H9 (cell line): ENCODE results near the gene SEMA3A. TPM values are rescaled to one million over a fixed set of nuclear protein-coding genes. Genes with fewer than 3 reads are reported as not detected.
A peak's percentile ranks its signal among the peaks of the same experiment; 100 is the strongest.

Source experiments
- DNase-seq: peaks from one replicate; pipeline ENCODE4 v3.0.0-alpha.2; 2017
- H2AFZ ChIP-seq: one replicate; pipeline ENCODE4 v1.6.1; 2013; ENCODE audit warnings: mild to moderate bottlenecking, low read length, control low read depth, moderate library complexity
- H2AK5ac ChIP-seq: 2 replicates; pipeline ENCODE4 v1.6.1; 2013; ENCODE audit warnings: low read length, control low read depth, mixed read lengths; ENCODE audit not compliant: insufficient read length
- H2BK120ac ChIP-seq: one replicate; pipeline ENCODE4 v1.6.1; 2013; ENCODE audit warnings: low read depth, mild to moderate bottlenecking, low read length, control low read depth, inconsistent platforms; ENCODE audit not compliant: poor library complexity, severe bottlenecking
- H2BK12ac ChIP-seq: 2 replicates; pipeline ENCODE4 v1.6.1; 2013; ENCODE audit warnings: low read length, control low read depth, mixed read lengths, low read depth; ENCODE audit not compliant: insufficient read length
- H2BK15ac ChIP-seq: 2 replicates; pipeline ENCODE4 v1.6.1; 2013; ENCODE audit warnings: low read depth, low read length, control low read depth
- H2BK20ac ChIP-seq: one replicate; pipeline ENCODE4 v1.6.1; 2013; ENCODE audit warnings: low read depth, mild to moderate bottlenecking, low read length, control low read depth, inconsistent platforms; ENCODE audit not compliant: poor library complexity, severe bottlenecking
- H2BK5ac ChIP-seq: 2 replicates; pipeline ENCODE4 v1.6.1; 2013; ENCODE audit warnings: low read length, control low read depth, mixed read lengths; ENCODE audit not compliant: insufficient read length
- H3K14ac ChIP-seq: 2 replicates; pipeline ENCODE4 v1.6.1; 2013; ENCODE audit warnings: low read length, control low read depth; ENCODE audit not compliant: insufficient read depth
- H3K18ac ChIP-seq: 2 replicates; pipeline ENCODE4 v1.6.1; 2013; ENCODE audit warnings: low read depth, mild to moderate bottlenecking, mixed read lengths, low read length, control low read depth; ENCODE audit not compliant: insufficient read length
- H3K23ac ChIP-seq: 2 replicates; pipeline ENCODE4 v1.6.1; 2013; ENCODE audit warnings: low read length, control low read depth, mixed read lengths, low read depth; ENCODE audit not compliant: insufficient read length
- H3K23me2 ChIP-seq: 2 replicates; pipeline ENCODE4 v1.6.1; 2013; ENCODE audit warnings: low read depth, mild to moderate bottlenecking, mixed read lengths, low read length, control low read depth; ENCODE audit not compliant: insufficient read length, poor library complexity, severe bottlenecking
- H3K27ac ChIP-seq: 2 replicates; pipeline ENCODE4 v1.5.1; 2013; ENCODE audit warnings: low read length, control low read depth, mixed read lengths, low read depth; ENCODE audit not compliant: insufficient read length
- H3K27me3 ChIP-seq: 2 replicates; pipeline ENCODE4 v1.6.1; 2013; ENCODE audit warnings: low read length, control low read depth, inconsistent platforms; ENCODE audit not compliant: insufficient read depth
- H3K4ac ChIP-seq: 2 replicates; pipeline ENCODE4 v1.6.1; 2013; ENCODE audit warnings: low read depth, mild to moderate bottlenecking, control low read depth, inconsistent platforms, low read length, moderate library complexity
- H3K4me1 ChIP-seq: 2 replicates; pipeline ENCODE4 v1.6.1; 2013; ENCODE audit warnings: low read length, control low read depth, inconsistent platforms; ENCODE audit not compliant: insufficient read depth
- H3K4me2 ChIP-seq: 2 replicates; pipeline ENCODE4 v1.6.1; 2013; ENCODE audit warnings: low read length, control low read depth, mixed read lengths; ENCODE audit not compliant: insufficient read length, insufficient read depth
- H3K56ac ChIP-seq: 2 replicates; pipeline ENCODE4 v1.6.1; 2013; ENCODE audit warnings: low read depth, mild to moderate bottlenecking, mixed read lengths, low read length, control low read depth; ENCODE audit not compliant: insufficient read length
- H3K79me1 ChIP-seq: 2 replicates; pipeline ENCODE4 v1.6.1; 2013; ENCODE audit warnings: low read depth, mild to moderate bottlenecking, moderate library complexity, low read length, control low read depth, inconsistent platforms; ENCODE audit not compliant: insufficient read depth, poor library complexity, severe bottlenecking
- H3K79me2 ChIP-seq: 2 replicates; pipeline ENCODE4 v1.6.1; 2013; ENCODE audit warnings: low read length, control low read depth, inconsistent platforms; ENCODE audit not compliant: insufficient read depth
- H3K9ac ChIP-seq: 2 replicates; pipeline ENCODE4 v1.6.1; 2013; ENCODE audit warnings: low read length, control low read depth, mixed read lengths; ENCODE audit not compliant: insufficient read length; ENCODE audit errors: extremely low read depth
- H3K9me3 ChIP-seq: one replicate; pipeline ENCODE4 v1.6.1; 2013; ENCODE audit warnings: low read depth, low read length, inconsistent platforms; ENCODE audit not compliant: control insufficient read depth
- H3T11ph ChIP-seq: one replicate; pipeline ENCODE4 v1.6.1; 2013; ENCODE audit warnings: mild to moderate bottlenecking, low read length, control low read depth, inconsistent platforms
- H4K20me1 ChIP-seq: one replicate; pipeline ENCODE4 v1.6.1; 2013; ENCODE audit not compliant: control insufficient read depth, insufficient read length, insufficient read depth
- H4K5ac ChIP-seq: 2 replicates; pipeline ENCODE4 v1.6.1; 2013; ENCODE audit warnings: low read depth, mild to moderate bottlenecking, mixed read lengths, low read length, control low read depth; ENCODE audit not compliant: insufficient read length
- H4K8ac ChIP-seq: replicated peaks from 2 replicates; pipeline ENCODE4 v1.6.1; 2013; ENCODE audit warnings: low read length, control low read depth, mixed read lengths, low read depth; ENCODE audit not compliant: insufficient read length
- H4K91ac ChIP-seq: 2 replicates; pipeline ENCODE4 v1.6.1; 2013; ENCODE audit warnings: low read depth, mild to moderate bottlenecking, moderate library complexity, mixed read lengths, low read length, control low read depth; ENCODE audit not compliant: insufficient read length
- H3K27ac Mint-ChIP-seq, 3 experiments: 2 replicates in 2 of 3; 3 replicates in 1 of 3; pipeline ENCODE4 v1.8.0; 2020 to 2021; ENCODE audit warnings: mixed read lengths in 3 of 3, mild to moderate bottlenecking in 1 of 3, moderate library complexity in 1 of 3
- H3K27me3 Mint-ChIP-seq: 2 replicates; pipeline ENCODE4 v1.8.0; 2021; ENCODE audit warnings: low read depth, mild to moderate bottlenecking, moderate library complexity, mixed read lengths
- H3K36me3 Mint-ChIP-seq, 3 experiments: 2 replicates in 2 of 3; 3 replicates in 1 of 3; pipeline ENCODE4 v1.8.0; 2020 to 2021; ENCODE audit warnings: low read depth in 3 of 3, mixed read lengths in 3 of 3; ENCODE audit not compliant: insufficient read depth in 1 of 3
- H3K4me1 Mint-ChIP-seq, 2 experiments: 2 replicates each; pipeline ENCODE4 v1.8.0; 2020; ENCODE audit warnings: mixed read lengths in 2 of 2
- H3K4me3 Mint-ChIP-seq, 2 experiments: 2 replicates in 1 of 2; 3 replicates in 1 of 2; pipeline ENCODE4 v1.8.0; 2020 to 2021; ENCODE audit warnings: mild to moderate bottlenecking in 2 of 2, mixed read lengths in 2 of 2, moderate library complexity in 1 of 2
- H3K9me3 Mint-ChIP-seq, 2 experiments: 2 replicates in 1 of 2; 3 replicates in 1 of 2; pipeline ENCODE4 v1.8.0; 2020; ENCODE audit warnings: mild to moderate bottlenecking in 2 of 2, mixed read lengths in 2 of 2, moderate library complexity in 1 of 2
- WGBS: extraction: QIAGEN DNeasy Blood & Tissue Kit; methylation state at CpG from one replicate; pipeline ENCODE4 v1.1.7; 2013; ENCODE audit warnings: missing lambda C conversion rate, low lambda C conversion rate, mixed read lengths; ENCODE audit not compliant: insufficient read length; ENCODE audit errors: extremely low coverage; 5-methylcytosine and 5-hydroxymethylcytosine counted together
- total RNA-seq: library from RNA; stranded (reverse); gene quantifications from 2 replicates; pipeline ENCODE4 v1.2.1, GENCODE V29; 2021
- TF ChIP-seq, protein P1 (sequence below): fragments of 200-600 bp; sonication (generic); conservative IDR thresholded peaks from 3 replicates; pipeline ENCODE4 v1.8.0; 2021; ENCODE audit warnings: antibody characterized with exemption, mild to moderate bottlenecking

Gene SEMA3A
- total RNA-seq, 1 experiment from 2014 or later, result 60.0 TPM

DNA sequence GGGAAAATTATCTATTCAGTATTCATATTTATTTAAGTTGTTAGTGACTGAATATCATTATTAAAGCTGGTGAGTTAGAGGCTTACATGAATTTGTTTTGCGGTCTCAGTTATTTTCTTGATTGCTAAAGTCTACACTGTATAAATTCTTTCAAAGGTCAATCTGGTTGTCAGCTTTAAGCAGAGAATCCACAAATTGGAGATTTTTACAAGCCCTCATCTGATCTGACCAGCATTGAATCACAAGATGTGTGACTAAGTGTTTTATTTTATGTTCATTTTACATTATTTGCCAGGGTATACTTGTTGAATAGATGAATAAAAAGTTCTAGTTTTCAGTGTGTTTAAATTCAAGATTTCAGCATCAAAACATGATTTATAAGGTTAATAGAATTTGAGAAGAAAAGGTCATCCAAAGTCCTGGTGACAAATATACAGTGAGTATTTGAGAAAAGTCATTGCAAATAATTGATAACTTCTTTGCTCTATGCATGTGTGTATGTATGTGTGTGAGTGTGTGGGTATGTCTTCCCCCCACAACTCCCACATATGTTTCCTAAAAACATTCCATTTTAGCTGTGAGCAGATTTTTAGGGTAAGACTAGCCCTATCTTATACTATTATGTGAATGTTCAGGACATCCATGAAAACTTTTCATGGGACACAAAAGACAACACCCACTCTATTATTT lies 4.4 kb downstream of the SEMA3A start:
- no peak overlapping the region for H4K91ac ChIP-seq
- no CpG with 5 or more reads among the region's 1 CpG for WGBS
- peaks cover 22% of the 10 kb centered on the region; the same call in 1 of the 2 replicates for H3K79me2 ChIP-seq
- no peak overlapping the region for H4K5ac ChIP-seq
- Mint-ChIP-seq H3K36me3 (no peaks in the 10 kb centered on the region; a peak in 3 of 7 replicates), H3K27me3 (no peaks in the 10 kb centered on the region), H3K4me1 (peaks cover 39 to 42% of the 10 kb centered on the region in 2 experiments), H3K9me3 (no peaks in the 10 kb centered on the region), H3K27ac (peak overlapping the region; percentile 10 to 75 (median 10); a peak in 4 of 7 replicates), H3K4me3 (no peak overlapping the region)
- H4K8ac ChIP-seq, result no peak overlapping the region
- no peak for DNase-seq
- no peak overlapping the region for H2AK5ac ChIP-seq
- TF ChIP-seq, protein P1, sequence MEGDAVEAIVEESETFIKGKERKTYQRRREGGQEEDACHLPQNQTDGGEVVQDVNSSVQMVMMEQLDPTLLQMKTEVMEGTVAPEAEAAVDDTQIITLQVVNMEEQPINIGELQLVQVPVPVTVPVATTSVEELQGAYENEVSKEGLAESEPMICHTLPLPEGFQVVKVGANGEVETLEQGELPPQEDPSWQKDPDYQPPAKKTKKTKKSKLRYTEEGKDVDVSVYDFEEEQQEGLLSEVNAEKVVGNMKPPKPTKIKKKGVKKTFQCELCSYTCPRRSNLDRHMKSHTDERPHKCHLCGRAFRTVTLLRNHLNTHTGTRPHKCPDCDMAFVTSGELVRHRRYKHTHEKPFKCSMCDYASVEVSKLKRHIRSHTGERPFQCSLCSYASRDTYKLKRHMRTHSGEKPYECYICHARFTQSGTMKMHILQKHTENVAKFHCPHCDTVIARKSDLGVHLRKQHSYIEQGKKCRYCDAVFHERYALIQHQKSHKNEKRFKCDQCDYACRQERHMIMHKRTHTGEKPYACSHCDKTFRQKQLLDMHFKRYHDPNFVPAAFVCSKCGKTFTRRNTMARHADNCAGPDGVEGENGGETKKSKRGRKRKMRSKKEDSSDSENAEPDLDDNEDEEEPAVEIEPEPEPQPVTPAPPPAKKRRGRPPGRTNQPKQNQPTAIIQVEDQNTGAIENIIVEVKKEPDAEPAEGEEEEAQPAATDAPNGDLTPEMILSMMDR, result no peak
- H3K23me2 ChIP-seq, result peaks cover 10% of the 10 kb centered on the region
- H3K23ac ChIP-seq, result no peak overlapping the region
- H3K27ac ChIP-seq, result no peak overlapping the region
- H3K27me3 ChIP-seq, result no peaks in the 10 kb centered on the region
- no peaks in the 10 kb centered on the region for H3K79me1 ChIP-seq
- H2BK12ac ChIP-seq, result no peak overlapping the region
- no peak overlapping the region for H3K4me2 ChIP-seq
- H3K9ac ChIP-seq, result no peak overlapping the region
- H3K4me1 ChIP-seq, result no peaks in the 10 kb centered on the region; the same call in 1 of the 2 replicates
- no peak overlapping the region for H3K14ac ChIP-seq
- no peak overlapping the region for H2AFZ ChIP-seq
- no peak overlapping the region for H2BK120ac ChIP-seq
- H3K18ac ChIP-seq, result no peak overlapping the region
- no peaks in the 10 kb centered on the region for H4K20me1 ChIP-seq
- H3K9me3 ChIP-seq, result no peaks in the 10 kb centered on the region
- H3K56ac ChIP-seq, result no peak overlapping the region
- H2BK5ac ChIP-seq, result no peak overlapping the region
- H3K4ac ChIP-seq, result no peak overlapping the region
- no peak overlapping the region for H3T11ph ChIP-seq
- H2BK20ac ChIP-seq, result no peak overlapping the region
- no peak overlapping the region for H2BK15ac ChIP-seq
